ENCODE measurements around the gene PRKAR1A.

Gene PRKAR1A

DNA sequence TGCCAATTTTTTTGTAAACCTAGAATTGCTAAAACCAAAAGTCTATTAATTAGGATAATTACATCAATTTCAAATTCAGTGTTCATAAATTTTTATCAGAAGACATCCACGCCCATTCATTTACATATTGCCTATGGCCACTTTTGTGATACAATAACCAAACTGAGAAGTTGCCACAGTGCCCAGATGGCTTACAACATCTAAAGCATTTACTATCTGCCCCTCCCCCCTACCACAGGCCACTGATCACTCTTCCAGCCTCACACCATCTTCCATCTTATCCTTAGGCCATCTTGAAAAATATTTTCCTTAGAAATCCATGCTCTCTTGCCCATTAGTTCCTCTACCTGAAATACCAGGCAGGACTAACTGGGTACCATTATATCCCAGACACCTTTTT lies 6.3 kb upstream of the PRKAR1A start:
- H3K9ac ChIP-seq (ENCODE audit: low read length): no peak overlapping the region
- no peak overlapping the region for H3K4me2 ChIP-seq (ENCODE audit: low read depth, low read length, poor library complexity, severe bottlenecking)
- no peaks in the 10 kb centered on the region for H3K9me3 ChIP-seq (ENCODE audit: insufficient read depth, low read length)
- no peak overlapping the region for H3K4me3 ChIP-seq (ENCODE audit: insufficient read depth, low read length, poor library complexity, severe bottlenecking)
- H4K20me1 ChIP-seq (ENCODE audit: low read depth, low read length): no peaks in the 10 kb centered on the region
- no peaks in the 10 kb centered on the region for H3K27me3 ChIP-seq (ENCODE audit: low read length)
- no peaks in the 10 kb centered on the region for H3K36me3 ChIP-seq (ENCODE audit: low read length)
- 0 out of 2 replicates have a peak, but pooled peaks cover under 1% of the 10 kb centered on the region for H3F3A ChIP-seq (ENCODE audit: insufficient read depth)
- TF ChIP-seq, protein P1, sequence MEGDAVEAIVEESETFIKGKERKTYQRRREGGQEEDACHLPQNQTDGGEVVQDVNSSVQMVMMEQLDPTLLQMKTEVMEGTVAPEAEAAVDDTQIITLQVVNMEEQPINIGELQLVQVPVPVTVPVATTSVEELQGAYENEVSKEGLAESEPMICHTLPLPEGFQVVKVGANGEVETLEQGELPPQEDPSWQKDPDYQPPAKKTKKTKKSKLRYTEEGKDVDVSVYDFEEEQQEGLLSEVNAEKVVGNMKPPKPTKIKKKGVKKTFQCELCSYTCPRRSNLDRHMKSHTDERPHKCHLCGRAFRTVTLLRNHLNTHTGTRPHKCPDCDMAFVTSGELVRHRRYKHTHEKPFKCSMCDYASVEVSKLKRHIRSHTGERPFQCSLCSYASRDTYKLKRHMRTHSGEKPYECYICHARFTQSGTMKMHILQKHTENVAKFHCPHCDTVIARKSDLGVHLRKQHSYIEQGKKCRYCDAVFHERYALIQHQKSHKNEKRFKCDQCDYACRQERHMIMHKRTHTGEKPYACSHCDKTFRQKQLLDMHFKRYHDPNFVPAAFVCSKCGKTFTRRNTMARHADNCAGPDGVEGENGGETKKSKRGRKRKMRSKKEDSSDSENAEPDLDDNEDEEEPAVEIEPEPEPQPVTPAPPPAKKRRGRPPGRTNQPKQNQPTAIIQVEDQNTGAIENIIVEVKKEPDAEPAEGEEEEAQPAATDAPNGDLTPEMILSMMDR (IDR thresholded peaks at IDR 0.05; ENCODE audit: insufficient read depth, low read length, poor library complexity, severe bottlenecking): no peak
- TF ChIP-seq EZH2phosphoT487 (conservative IDR thresholded peaks at IDR 0.05; ENCODE audit: low read length): no peak
- no peak overlapping the region for H3K27ac ChIP-seq (ENCODE audit: low read depth, low read length)
- no peak overlapping the region for H2AFZ ChIP-seq (ENCODE audit: low read depth, low read length, severe bottlenecking)
- H3K79me2 ChIP-seq (ENCODE audit: insufficient read depth, low read length): no peaks in the 10 kb centered on the region
- H3K9me2 ChIP-seq (replicated peaks; ENCODE audit: insufficient read depth, low read length): no peaks in the 10 kb centered on the region

DNA sequence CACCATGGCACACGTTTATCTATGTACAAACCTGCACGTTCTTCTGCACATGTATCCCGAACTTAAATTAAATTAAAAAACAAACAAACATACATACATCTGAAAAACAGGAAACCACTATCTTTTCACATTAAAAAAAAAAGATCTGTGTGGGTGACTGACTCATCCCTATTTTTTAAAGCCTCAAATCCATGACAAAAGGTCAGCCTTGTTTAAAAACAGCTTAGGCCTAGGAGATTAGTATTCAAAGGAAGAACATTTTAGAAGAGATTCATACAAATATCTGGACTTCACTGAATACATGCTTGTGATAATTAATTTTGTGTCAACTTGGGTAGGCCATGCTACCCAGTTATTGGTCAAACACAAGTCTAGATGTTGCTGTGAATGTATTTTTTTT lies 4.7 kb upstream of the PRKAR1A start:
- no peak overlapping the region for H3K27ac ChIP-seq (ENCODE audit: low read depth, low read length)
- no peaks in the 10 kb centered on the region for H3K27me3 ChIP-seq (ENCODE audit: low read length)

DNA sequence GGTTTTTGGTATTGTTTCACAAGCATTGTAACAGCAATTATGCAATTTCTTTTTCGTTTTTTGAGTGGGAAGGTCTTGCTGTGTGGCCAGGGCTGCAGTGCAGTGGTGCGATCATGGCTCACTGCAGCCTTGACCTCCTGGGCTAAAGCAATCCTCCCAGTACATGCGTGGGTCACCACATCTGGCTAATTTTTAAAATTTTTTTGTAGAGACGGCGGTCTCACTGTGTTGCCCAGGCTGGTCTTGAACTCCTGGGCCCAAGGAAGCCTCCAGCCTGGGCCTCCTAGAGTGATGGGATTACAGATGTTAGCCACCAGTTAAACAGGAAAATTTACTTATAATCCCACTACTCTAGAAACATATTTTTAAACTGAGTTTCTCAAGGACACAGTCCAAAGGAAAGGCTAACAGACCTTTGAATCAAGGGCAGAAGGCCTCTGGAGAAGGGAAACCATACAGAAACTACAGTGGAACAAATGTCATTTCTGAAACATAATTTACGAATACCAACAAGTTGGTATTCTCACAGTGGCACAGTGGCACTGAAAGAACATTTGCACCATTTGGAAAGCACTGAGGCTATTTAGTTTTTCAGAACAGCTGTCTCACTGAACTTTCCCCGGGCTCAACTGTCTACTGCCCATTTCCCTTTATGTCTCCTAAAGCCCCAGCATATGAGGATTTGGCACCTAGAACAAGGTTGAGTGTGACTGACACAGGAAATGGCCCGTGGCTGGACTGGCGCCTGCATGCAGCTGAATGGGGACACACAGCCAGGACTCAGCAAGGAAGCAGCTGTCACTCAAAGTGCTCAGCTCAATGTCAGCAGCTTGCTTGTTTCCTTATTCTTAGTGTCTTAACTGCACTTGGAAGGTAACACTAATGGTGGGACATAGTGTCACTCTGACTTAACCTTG lies 2.8 kb upstream of the PRKAR1A start:
- 0 out of 2 replicates have a peak, but pooled peaks cover 4% of the 10 kb centered on the region for H3F3A ChIP-seq (ENCODE audit: insufficient read depth)
- H3K9me3 ChIP-seq (ENCODE audit: insufficient read depth, low read length): no peaks in the 10 kb centered on the region
- H3K9me2 ChIP-seq (replicated peaks; ENCODE audit: insufficient read depth, low read length): no peaks in the 10 kb centered on the region
- no peak overlapping the region for H3K9ac ChIP-seq (ENCODE audit: low read length)
- H2AFZ ChIP-seq (ENCODE audit: low read depth, low read length, severe bottlenecking): no peak overlapping the region
- H3K79me2 ChIP-seq (ENCODE audit: insufficient read depth, low read length): peaks cover 19% of the 10 kb centered on the region
- no peaks in the 10 kb centered on the region for H3K27me3 ChIP-seq (ENCODE audit: low read length)
- no peak overlapping the region for H3K4me2 ChIP-seq (ENCODE audit: low read depth, low read length, poor library complexity, severe bottlenecking)
- H4K20me1 ChIP-seq (ENCODE audit: low read depth, low read length): peaks cover 7% of the 10 kb centered on the region; the same call in 1 of the 2 replicates
- no peak overlapping the region for H3K27ac ChIP-seq (ENCODE audit: low read depth, low read length)
- no peak overlapping the region for H3K4me3 ChIP-seq (ENCODE audit: insufficient read depth, low read length, poor library complexity, severe bottlenecking)
- TF ChIP-seq, protein P1 (IDR thresholded peaks at IDR 0.05; ENCODE audit: insufficient read depth, low read length, poor library complexity, severe bottlenecking): no peak
- no peak for TF ChIP-seq EZH2phosphoT487 (conservative IDR thresholded peaks at IDR 0.05; ENCODE audit: low read length)
- H3K36me3 ChIP-seq (ENCODE audit: low read length): no peaks in the 10 kb centered on the region

More for the DNA sequence above, 4.7 kb upstream of the PRKAR1A start:
- Histone ChIP-seq H3K4me2 (ENCODE audit: low read depth, low read length, poor library complexity, severe bottlenecking) (no peak overlapping the region), H3K36me3 (ENCODE audit: low read length) (no peaks in the 10 kb centered on the region), H3K4me3 (ENCODE audit: insufficient read depth, low read length, poor library complexity, severe bottlenecking) (no peak overlapping the region), H3K9ac (ENCODE audit: low read length) (no peak overlapping the region), H3K9me3 (ENCODE audit: insufficient read depth, low read length) (no peaks in the 10 kb centered on the region), H4K20me1 (ENCODE audit: low read depth, low read length) (no peaks in the 10 kb centered on the region), H3K79me2 (ENCODE audit: insufficient read depth, low read length) (peaks cover under 1% of the 10 kb centered on the region), H3K9me2 (replicated peaks; ENCODE audit: insufficient read depth, low read length) (no peaks in the 10 kb centered on the region), H3F3A (ENCODE audit: insufficient read depth) (0 out of 2 replicates have a peak, but pooled peaks cover 4% of the 10 kb centered on the region), H2AFZ (ENCODE audit: low read depth, low read length, severe bottlenecking) (no peak overlapping the region)
- TF ChIP-seq EZH2phosphoT487 (conservative IDR thresholded peaks at IDR 0.05; ENCODE audit: low read length): no peak
- TF ChIP-seq, protein P1 (IDR thresholded peaks at IDR 0.05; ENCODE audit: insufficient read depth, low read length, poor library complexity, severe bottlenecking): no peak
